22Rv1 (cell line): ENCODE measurements around the gene PDPR.
"Not testable (repeated sequence)": the region's sequence is repeated elsewhere in the genome, so short reads cannot be mapped to it uniquely, and the experiment has no call there.

Source experiments
- H3K27ac ChIP-seq: fragments of 450-650 bp; 2 replicates; pipeline ENCODE4 v1.5.1; 2017

Gene PDPR

DNA sequence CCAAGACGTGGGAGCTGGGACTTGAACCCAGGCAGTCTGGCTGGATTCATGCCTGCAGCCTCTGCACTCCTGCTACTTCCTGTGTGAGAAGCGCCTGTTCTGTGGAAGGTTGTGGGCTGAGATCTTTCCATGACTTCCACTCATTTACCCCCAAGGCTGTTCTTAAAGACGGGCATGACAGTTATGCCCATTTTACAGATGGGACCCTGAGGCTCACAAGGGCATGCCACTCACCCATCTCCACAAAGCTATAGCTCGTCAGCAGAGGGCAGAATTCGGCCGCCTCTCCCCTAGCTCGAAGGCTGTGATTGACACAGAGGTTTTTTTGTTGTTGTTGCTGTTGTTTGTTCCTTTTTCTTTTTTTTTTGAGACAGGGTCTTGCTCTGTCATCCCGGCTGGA lies 85.9 kb downstream of the PDPR start:
- H3K27ac ChIP-seq: not testable (repeated sequence)

DNA sequence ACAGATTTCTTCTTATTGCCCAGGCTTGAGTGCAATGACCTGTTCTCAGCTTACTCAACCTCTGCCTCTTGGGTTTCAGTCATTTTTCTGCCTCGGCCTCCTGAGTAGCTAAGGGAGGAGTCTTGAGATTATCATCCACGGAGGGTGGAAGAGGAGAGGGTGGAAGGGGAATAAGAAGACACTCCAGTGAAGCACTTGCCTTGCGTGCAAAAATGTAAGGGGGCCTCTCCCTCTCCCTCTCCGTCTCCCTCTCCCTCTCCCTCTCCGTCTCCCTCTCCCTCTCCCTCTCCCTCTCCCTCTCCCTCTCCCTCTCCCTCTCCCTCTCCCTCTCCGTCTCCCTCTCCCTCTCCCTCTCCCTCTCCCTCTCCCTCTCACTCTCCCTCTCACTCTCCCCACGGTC lies 89.4 kb downstream of the PDPR start:
- H3K27ac ChIP-seq: not testable (repeated sequence)

DNA sequence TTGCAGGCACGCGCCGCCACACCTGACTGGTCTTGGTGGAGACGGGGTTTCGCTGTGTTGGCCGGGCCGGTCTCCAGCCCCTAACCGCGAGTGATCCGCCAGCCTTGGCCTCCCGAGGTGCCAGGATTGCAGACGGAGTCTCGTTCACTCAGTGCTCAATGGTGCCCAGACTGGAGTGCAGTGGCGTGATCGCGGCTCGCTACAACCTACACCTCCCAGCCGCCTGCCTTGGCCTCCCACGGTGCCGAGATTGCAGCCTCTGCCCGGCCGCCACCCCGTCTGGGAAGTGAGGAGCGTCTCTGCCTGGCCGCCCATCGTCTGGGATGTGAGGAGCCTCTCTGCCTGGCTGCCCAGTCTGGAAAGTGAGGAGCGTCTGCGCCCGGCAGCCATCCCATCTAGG lies 89.9 kb downstream of the PDPR start:
- not testable (repeated sequence) for H3K27ac ChIP-seq

DNA sequence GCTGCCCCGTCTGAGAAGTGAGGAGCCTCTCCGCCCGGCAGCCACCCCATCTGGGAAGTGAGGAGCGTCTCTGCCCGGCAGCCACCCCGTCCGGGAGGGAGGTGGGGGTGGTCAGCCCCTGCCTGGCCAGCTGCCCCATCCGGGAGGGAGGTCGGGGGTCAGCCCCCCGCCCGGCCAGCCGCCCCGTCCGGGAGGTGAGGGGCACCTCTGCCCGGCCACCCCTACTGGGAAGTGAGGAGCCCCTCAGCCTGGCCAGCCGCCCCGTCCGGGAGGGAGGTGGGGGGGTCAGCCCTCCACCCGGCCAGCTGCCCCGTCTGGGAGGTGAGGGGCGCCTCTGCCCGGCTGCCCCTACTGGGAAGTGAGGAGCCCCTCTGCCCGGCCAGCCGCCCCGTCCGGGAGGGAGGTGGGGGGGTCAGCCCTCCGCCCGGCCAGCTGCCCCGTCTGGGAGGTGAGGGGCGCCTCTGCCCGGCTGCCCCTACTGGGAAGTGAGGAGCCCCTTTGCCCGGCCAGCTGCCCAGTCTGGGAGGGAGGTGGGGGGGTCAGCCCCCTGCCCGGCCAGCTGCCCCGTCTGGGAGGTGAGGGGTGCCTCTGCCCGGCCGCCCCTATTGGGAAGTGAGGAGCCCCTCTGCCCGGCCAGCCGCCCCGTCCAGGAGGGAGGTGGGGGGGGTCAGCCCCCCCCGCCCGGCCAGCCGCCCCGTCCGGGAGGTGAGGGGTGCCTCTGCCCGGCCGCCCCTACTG lies 90.7 kb downstream of the PDPR start:
- not testable (repeated sequence) for H3K27ac ChIP-seq

DNA sequence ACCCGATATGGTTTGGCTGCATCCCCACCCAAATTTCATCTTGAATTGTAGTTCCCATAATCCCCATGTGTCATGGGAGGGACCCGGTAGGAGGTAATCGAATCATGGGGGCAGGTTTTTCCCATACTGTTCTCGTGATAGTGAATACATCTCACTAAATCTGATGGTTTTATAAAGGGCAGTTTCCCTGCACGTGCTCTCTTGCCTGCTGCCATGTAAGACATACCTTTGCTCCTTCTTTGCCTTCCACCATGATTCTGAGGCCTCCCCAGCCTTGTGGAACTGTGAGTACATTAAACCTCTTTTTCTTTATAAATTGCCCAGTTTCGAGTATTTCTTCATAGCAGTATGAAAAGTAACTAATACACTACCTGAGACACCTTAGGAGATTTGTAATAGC lies 92.2 kb downstream of the PDPR start:
- H3K27ac ChIP-seq: not testable (repeated sequence)
